Activated B cell treated with CpG ODN at 0.5 μM for 24 hours (primary cell): ENCODE results near the gene ZNF841. TPM values are rescaled to one million over a fixed set of nuclear protein-coding genes. Genes with fewer than 3 reads are reported as not detected.

Experiments used
- ATAC-seq: fragments of 200-7000 bp; cut with Tn5 transposase; one replicate; pipeline ENCODE4 v1.10.0; 2021; ENCODE audit warnings: low read depth, mild to moderate bottlenecking, moderate library complexity
- CTCF ChIA-PET: fragments of 350-600 bp; sonication (Branson Sonifier 250); formaldehyde crosslinking; loops from one replicate; lab custom pipeline; 2021; ENCODE audit warnings: antibody characterized with exemption; lab: Charles Lee
- POLR2A ChIA-PET: fragments of 350-600 bp; sonication (Branson Sonifier 250); formaldehyde crosslinking; loops from one replicate; lab custom pipeline; 2021; ENCODE audit warnings: antibody characterized with exemption; lab: Charles Lee
- DNase-seq: peaks from one replicate; pipeline ENCODE4 v3.0.0; 2022
- H3K27ac Mint-ChIP-seq: one replicate; pipeline ENCODE4 v1.8.0; 2020; ENCODE audit warnings: mixed read lengths
- H3K27me3 Mint-ChIP-seq: one replicate; pipeline ENCODE4 v1.8.0; 2021; ENCODE audit warnings: mixed read lengths
- H3K36me3 Mint-ChIP-seq: one replicate; pipeline ENCODE4 v1.8.0; 2021; ENCODE audit warnings: low read depth, mixed read lengths
- H3K4me1 Mint-ChIP-seq: one replicate; pipeline ENCODE4 v1.8.0; 2021; ENCODE audit warnings: mixed read lengths
- H3K4me3 Mint-ChIP-seq: one replicate; pipeline ENCODE4 v1.8.0; 2020; ENCODE audit warnings: mild to moderate bottlenecking, mixed read lengths
- H3K9me3 Mint-ChIP-seq: one replicate; pipeline ENCODE4 v1.8.0; 2020; ENCODE audit warnings: mixed read lengths
- CTCF ChIP-seq: fragments of 200-600 bp; IDR thresholded peaks from one replicate; pipeline ENCODE4 v1.8.0; 2022; ENCODE audit warnings: antibody characterized with exemption, mild to moderate bottlenecking
- intact Hi-C: fragments of 100-400 bp; cut with micrococcal nuclease; formaldehyde crosslinking; loops from one replicate; pipeline ENCODE4 v1.15.1; 2024
- total RNA-seq: library from RNA; stranded (reverse); gene quantifications from 2 replicates; pipeline ENCODE4 v1.2.3, GENCODE V29; 2022

The ZNF841 gene
- 34.7 and 42.7 TPM in 2 replicates for total RNA-seq

GRCh38 chr19:52095172-52096014 is at the start of gene ZNF841:
Gene ZNF841 (minus strand): TSS chr19:52095765. CDS start chr19:52084801, 10,964 bp downstream.
- intact Hi-C loops, result loop anchor here (1.0 to 10.0 kb wide), 6 partner anchors 43 to 299 kb away; partner anchors contain the start of genes ZNF432, ZNF528, ZNF613 and ZNF616
- POLR2A ChIA-PET, result interaction anchor here (0.6 to 1.7 kb wide), 3 partner anchors 47 to 595 kb away, joined by 4 to 10 read pairs (median 4); partner anchors contain the start of genes PPP2R1A and ZNF432
- TF ChIP-seq CTCF, result no peak
- peak within 1 kb of the TSS; percentile 94 for H3K27ac Mint-ChIP-seq
- no peaks in the 10 kb centered on the region for H3K27me3 Mint-ChIP-seq
- H3K9me3 Mint-ChIP-seq, result peaks cover 36% of the 10 kb centered on the region
- peak within 1 kb of the TSS; percentile 98 for H3K4me3 Mint-ChIP-seq
- peaks cover 30% of the 10 kb centered on the region for H3K4me1 Mint-ChIP-seq
- DNase-seq, result peak; percentile 86
- ATAC-seq, result peak; percentile 98
- H3K36me3 Mint-ChIP-seq, result peaks cover 54% of the 10 kb centered on the region
- CTCF ChIA-PET, result no interaction called here

GRCh38 chr19:52142001-52142595 is 46.5 kb upstream of the ZNF841 start:
- ChIA-PET POLR2A (interaction anchor here (1.2 kb wide), 1 partner anchor 94 kb away, joined by 3 read pairs; the partner anchor contains the start of gene ZNF432), CTCF (interaction anchor here (5.7 kb wide), 1 partner anchor 95 kb away, joined by 55 read pairs; no protein-coding TSS in a partner anchor)
- no peak overlapping the region for H3K4me3 Mint-ChIP-seq
- no peaks in the 10 kb centered on the region for H3K27me3 Mint-ChIP-seq
- intact Hi-C loops, result no loop called here
- H3K36me3 Mint-ChIP-seq, result peaks cover 14% of the 10 kb centered on the region
- no peak for TF ChIP-seq CTCF
- no peak for DNase-seq
- peaks cover 2% of the 10 kb centered on the region for H3K9me3 Mint-ChIP-seq
- H3K4me1 Mint-ChIP-seq, result peaks cover 30% of the 10 kb centered on the region
- no peak overlapping the region for H3K27ac Mint-ChIP-seq
- ATAC-seq, result no peak

- ATAC-seq, result no peak
- no peak for TF ChIP-seq CTCF
- Mint-ChIP-seq H3K27me3 (no peaks in the 10 kb centered on the region), H3K9me3 (peaks cover 2% of the 10 kb centered on the region), H3K27ac (no peak overlapping the region), H3K36me3 (peaks cover 12% of the 10 kb centered on the region), H3K4me1 (peaks cover 30% of the 10 kb centered on the region), H3K4me3 (peak overlapping the region; percentile 8)
- ChIA-PET CTCF (interaction anchor here (5.7 kb wide), 1 partner anchor 96 kb away, joined by 55 read pairs; no protein-coding TSS in a partner anchor), POLR2A (interaction anchor here (1.2 to 2.1 kb wide), 4 partner anchors 30 to 229 kb away, joined by 3 to 30 read pairs (median 4); partner anchors contain the start of genes PPP2R1A, ZNF432, ZNF836 and ZNF880)
- intact Hi-C loops, result no loop called here
- DNase-seq, result no peak
Observed at GRCh38 chr19:52141203-52141602, 45.6 kb upstream of the ZNF841 start.

- Mint-ChIP-seq H3K27ac (peak overlapping the region; percentile 93), H3K27me3 (no peaks in the 10 kb centered on the region), H3K36me3 (peaks cover 16% of the 10 kb centered on the region), H3K9me3 (peaks cover 2% of the 10 kb centered on the region), H3K4me3 (peak overlapping the region; percentile 97), H3K4me1 (peaks cover 30% of the 10 kb centered on the region)
- ChIA-PET CTCF (interaction anchor here (0.7 to 5.7 kb wide), 3 partner anchors 92 to 100 kb away, joined by 3 to 55 read pairs (median 3); no protein-coding TSS in a partner anchor), POLR2A (interaction anchor here (1.4 to 2.1 kb wide), 3 partner anchors 32 to 230 kb away, joined by 3 to 30 read pairs (median 5); partner anchors contain the start of genes PPP2R1A, ZNF836 and ZNF880)
- DNase-seq (peak; percentile 95), ATAC-seq (peak; percentile 99)
- intact Hi-C loops, result loop anchor here (1.0 kb wide), 1 partner anchor 31 kb away; the partner anchor contains the start of gene ZNF836
- TF ChIP-seq CTCF, result no peak
Observed at GRCh38 chr19:52140032-52140710, 44.6 kb upstream of the ZNF841 start.
